Measurements from ENCODE around the gene SCN8A.

SCN8A gene

DNA sequence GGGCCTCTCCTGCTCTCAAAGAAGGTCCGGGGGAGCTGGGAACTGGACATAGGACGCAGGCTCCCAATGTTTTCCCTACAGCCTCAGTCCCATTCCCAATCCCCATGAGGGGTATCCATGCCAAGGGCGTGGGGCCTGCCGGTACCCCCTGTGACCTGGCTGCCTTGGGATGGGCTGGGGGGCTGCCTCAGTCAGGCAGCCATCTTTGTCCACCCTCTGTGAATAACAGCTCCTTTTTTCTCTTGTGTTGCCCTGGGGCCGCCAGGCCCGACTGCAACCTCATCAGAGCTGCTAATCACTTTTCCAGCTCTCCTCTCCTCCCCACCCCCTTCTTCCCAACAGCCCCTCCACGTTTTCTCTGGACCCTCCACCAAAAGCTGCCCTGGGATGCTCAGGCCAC is 246.3 kb downstream of the SCN8A start:
- DNase-seq, result no peak

DNA sequence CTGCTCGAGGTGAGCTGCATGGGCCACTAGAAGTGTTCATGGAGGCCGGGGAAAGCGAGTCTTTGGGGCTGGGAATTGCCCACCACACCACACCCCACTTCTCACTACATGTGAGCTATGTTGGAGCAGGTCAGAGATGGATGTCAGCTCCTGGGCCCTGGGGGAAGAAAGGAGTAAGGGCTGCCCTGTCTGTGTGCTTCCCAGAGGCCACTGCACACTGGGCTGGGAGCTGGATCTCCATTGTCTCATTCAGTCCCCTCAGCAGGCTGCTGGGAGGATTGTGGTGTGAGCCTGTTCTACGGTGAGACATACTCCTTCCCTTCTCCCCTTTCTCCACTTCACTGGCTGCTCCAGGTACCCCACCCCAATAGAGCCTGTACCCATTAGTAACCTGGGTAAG is 247.0 kb downstream of the SCN8A start:
- DNase-seq, result no peak

DNA sequence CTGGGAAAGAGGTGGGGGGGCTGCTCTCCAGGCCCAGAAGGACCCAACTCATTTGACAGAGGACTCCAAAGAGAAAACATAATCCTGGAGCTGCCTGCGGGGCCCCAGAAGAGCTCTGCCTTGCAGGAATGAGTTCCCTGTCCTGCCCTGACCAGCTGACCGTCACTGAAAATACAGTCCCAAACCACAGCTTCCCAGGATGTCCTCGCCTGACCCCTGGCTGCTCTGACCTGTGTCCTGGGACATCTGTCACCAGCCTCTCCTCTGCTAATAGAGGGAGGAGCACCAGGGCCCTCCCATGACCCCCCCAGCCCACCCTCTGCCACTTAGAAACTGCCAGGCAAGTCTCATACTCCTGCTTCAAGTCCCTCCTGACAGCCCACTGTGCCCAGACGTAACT is 247.7 kb downstream of the SCN8A start:
- no peak for DNase-seq

DNA sequence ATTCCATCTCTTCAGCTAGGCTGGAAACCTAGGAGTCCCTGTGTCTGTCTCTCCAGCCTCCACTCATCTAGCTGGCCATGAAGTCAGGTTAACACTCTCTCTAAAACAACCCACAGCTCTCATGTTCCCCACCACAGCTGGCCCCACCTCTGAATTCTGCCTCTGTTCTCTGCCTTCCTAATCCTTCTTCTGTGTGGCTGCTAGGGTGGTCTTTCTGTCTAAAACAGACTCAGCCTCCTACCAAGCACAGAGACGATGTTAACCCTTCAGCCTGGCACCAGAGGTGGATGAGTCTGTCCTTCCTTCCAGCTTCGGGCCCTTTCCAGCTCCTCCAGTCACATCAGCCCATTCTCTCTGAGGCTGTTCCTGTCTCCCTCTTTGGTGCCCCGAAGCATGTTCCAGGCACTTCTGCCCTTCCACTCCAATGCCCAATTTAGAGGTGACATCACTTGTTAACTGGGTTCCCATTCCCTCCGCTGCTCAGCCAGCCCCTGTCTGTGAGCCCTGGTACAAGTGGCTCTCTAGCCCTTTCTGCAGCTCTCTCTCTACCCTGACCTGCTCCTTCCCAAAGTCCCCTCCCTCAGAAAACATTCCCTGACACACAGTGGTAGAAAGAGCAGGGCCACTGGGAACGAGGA is 248.4 kb downstream of the SCN8A start:
- DNase-seq, result no peak

DNA sequence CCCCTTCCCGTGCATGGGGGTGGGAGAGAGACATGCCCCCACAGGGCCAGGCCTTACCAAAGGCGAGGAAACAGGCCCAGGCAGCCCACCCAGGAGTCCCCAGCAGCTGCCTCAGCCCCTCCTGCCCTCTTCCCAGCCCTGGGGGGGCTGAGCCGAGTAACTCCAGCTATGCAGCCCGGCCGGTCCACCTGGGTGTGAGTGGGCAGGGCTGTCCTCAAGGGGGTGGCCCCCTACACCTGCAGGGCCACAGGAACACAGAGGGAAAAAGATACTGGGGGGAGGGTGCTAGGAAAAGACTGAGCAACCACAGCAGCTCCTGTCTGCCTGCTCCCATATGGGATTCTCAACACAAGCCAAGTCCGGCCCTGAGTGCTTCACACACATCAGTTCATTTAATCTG is 249.9 kb downstream of the SCN8A start:
- no peak for DNase-seq

DNA sequence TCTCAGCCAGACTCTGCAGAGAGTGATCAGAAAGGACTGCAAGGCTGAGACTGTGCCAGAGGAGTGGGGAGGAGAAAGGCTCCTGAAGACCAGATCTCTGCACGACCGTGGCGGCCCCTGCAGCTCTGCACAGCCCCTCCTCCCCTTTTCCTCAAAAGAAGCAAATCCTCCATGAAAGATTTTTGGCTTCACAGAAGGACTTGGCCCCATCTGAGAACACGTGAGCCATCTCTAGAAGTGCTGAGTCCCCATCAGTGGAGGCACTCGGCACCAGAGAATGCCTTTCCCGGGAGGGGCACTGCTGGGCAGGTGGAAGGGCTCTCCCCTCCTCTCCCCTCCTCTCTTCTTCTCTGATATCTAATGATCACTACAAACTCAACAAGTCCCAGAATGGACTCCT is 250.7 kb downstream of the SCN8A start:
- DNase-seq, result no peak

DNA sequence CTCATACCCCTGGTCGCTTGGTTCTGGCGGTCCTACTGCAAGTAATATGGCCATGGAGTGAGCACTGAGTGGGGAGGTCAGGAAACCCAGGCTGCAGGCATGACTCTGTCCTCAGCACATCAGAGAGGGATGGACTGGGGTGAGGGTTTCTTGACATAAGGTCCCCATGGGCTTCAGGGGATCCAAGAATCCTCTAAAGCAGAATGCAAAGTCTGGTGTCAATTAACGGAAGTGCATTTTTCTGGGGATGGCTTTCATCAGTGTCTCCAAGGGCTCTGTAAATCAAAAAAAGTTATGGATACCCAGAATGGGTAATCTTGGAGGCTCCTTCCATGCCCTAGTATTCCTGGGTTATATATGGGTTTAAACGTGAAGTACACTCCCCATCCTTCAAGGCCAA is 253.8 kb downstream of the SCN8A start:
- DNase-seq, result no peak

DNA sequence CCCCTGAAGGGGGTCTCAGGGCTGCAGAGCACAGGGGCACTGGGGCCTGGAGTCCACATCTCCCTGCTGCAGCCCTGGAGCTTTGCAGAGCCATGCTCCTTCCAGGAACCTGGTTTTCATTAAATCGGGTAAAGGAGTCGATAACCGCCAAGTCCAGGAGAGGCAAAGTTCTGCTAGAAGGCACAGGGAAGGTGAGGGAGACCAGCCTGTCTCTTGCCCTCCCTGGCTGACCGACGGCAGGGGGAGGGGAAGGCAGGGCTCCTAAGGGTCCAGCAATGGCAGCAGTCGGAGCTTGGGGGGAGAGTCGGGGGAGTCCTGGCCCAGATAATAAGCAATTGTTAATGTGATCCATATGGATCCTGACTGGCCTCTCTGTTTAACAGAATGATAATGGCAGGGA is 254.4 kb downstream of the SCN8A start:
- DNase-seq, result no peak

DNA sequence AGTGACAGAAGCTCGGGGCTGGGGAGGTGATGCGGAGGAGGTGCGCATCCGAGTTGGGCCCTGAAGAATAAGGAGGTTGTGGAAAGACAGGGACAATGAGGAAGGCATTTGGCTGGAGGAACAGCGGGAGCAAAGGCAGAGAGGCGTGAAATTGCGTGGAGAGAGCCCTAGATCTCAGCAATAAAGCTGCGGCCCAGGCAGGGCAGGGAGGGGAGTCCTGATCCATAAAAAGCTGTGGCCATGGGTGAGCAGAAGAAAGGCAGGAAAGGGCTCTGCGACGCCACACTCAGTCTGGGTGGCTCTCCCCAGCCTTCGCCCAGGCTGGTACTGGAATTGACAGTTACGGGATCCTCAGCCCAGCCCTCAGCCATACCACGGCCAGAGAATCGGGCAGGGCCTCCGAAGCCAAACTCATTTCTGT is 255.2 kb downstream of the SCN8A start:
- no peak for DNase-seq

DNA sequence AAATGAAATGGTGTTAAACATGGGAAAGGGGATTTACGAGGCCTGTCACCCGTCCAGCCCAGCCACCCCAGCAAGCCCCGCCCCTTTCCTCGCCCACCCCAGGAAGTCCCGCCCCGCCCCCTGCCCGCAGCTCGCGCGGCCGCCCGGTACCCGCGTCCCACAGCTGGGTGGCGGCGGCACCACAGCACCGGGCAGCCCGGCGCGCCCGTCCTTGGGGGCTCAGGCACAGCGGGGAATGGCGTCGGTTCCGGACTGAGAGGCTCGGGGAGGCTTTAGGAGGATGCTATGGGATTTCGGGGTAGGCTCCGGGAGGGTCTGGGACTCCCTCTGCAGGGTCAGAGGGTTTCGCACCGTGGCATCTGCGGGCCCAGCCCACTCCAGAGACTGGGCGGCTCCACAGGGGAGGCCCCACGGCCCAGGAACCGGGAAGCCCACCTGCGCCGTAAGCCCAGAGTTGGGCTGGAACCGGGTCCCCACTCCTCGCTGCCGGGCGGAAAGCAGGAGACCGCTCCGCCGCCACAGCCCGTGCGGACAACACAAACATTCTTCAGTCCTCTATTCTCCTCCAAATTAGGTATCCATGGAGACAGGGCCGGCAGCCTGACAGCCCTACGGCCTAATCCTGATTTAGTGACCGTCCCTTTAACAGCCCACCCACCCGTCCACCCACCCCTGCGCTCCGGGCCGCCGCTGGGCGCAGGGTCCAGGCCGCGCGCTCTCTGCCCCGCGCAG is 256.0 kb downstream of the SCN8A start:
- peak; percentile 18 for DNase-seq

DNA sequence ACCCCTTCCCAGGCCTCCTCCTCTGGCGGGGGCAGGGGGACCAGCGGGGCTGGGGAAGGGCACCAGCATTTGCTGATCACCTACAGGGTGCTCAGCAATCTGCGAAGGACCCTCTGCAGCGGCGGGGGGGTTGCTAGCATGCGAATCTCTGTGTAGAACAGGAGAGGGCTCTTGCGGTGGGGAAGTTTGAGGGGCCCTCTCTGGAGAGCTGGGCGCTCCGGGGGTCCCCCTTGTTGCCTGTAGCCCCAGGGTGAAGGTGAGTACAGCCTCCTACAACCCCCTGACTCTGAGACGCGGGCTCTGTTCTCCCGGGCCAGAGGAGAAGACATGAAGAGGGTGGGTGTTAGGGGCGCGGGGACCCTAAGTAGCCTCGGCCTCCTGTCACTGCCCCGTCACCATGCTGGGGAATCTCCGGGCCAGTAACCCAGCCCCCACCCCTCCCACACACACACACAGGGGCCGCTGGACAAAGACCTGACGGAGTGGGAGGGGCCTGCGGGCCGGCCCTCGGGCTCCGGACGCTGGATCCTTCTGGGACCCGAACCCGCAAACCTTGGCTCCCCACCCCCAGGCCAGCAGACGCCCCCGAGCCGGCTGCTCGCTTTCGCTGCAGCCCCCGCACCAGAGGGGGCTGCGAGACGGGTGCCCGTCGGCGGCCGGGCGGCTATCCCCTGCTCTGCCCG is 256.8 kb downstream of the SCN8A start:
- no peak for DNase-seq

DNA sequence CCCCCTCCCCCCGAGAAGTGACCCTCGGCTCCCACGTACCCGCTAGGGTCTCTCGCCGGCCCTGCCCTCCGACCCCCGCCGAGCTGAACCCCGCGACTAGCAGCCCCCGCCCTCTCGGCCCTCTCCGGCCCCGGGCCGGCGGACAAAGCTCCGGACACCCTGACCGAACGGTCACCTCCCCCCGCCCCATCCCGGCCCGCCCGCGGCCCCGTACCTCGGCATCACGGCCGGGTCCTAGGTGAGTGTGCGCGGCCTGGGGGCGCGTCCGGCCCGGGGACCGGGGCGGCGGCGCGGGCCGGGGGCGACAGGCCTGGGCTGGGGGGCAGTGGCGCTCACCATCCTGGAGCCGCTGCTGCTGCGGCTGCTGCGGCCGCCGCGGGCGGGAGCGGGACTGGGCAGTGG is 257.3 kb downstream of the SCN8A start, which contains the start of gene FIGNL2:
TSS of gene FIGNL2 (minus strand) at position 393 of the 402 bp plus-strand sequence. CDS start 26,305 bp downstream, outside the sequence.
- DNase-seq, result no peak

DNA sequence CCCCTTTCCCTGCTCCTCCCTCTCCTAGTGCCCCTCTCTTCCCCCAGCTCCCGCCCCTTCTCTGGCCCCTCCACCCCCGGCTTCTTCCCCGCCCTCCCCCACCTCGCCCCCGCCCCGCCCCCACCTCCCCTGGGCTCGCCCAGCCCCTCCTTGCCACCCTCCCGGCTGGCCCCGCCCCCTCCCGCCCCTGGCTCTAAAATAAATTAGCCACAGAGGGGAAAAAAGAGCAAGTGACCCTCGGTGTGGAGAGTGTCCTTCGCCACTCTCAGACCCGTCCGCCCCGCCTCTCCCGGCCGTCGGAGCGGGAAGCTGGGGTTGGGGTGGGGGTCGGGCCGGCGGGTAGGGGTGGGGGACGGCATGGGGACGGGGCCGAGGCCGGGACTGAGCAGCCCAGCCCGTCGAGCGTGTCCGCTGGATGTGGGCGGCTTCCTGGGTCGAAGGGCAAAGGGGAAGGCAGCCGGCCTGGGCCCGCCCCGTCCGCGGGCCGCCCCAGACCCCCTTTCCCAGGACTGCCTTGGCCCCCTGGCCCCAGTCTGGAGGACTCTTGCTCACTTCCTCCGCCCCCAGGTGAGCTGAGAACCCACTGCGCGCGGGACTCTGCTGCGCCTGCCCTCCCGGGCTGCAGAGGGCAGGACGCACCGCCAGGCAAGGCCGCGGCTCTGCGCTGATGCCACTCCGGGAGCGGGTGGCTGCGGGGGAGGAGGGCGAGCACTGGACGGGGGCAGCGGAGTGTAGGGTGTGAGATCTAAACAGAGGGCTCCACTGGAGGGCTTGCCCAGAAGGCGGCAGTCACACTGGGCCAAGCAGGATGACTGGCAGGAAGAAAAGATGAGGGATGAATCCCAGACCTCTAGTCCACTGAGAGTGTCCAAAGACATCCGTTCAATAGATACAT is 258.1 kb downstream of the SCN8A start:
- no peak for DNase-seq

DNA sequence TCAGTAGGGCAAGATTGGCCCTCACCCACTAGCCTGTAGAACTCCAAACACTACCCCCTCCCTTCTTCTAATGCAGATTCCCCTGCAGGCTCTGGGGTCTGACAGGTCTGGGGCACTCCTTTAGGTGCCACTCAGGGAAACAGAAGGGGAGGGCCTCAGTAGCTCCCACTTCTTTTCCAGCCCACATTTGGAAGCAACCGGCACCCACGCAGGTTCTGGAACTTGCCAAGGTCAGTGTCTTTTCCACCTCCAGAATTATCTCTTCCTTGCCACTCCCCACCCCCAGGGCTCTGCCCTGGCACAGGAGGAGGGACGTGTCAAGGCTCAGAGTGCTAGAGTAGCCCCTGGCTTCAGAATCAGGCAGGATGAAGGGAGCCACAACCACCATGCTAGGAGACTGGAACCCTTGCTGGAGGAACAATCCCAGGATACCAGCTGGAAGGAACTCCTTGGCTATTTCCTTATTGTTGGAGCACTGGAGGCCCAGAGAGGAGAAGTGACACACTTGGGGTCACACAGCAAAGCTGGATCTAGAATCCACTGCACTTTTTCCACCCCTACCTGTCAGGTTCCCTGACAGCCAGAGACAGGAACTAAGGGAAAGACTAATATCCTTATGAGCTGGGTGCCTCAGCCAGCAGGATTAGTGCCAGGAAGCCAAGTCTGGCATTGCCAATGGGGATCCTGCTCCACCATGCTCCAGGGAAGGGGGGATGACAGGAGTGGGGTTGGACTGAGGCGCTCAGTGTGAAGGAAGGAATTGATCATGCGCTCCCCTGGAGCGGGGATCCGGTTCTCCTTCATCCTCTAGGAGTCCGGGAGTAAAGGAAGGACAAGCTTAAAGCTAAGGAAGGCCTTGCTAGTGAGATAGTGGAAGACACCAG is 259.3 kb downstream of the SCN8A start:
- DNase-seq, result no peak

DNA sequence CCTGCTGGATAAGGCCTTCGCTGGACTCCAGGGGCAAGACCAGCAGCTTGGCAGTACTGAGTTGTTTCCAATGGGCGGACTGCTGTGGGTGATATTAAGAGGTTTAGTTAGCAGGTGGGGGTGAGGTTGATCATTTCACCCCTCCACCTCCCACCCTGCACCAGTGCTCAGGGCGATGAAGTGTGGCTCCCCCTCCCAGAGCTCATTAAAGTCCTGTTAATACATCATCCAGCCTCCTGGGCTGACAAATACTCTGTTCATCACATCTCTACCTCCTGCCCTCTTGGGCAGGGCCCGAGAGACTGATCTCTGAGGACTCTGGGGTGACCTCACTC is 259.9 kb downstream of the SCN8A start:
- no peak for DNase-seq

DNA sequence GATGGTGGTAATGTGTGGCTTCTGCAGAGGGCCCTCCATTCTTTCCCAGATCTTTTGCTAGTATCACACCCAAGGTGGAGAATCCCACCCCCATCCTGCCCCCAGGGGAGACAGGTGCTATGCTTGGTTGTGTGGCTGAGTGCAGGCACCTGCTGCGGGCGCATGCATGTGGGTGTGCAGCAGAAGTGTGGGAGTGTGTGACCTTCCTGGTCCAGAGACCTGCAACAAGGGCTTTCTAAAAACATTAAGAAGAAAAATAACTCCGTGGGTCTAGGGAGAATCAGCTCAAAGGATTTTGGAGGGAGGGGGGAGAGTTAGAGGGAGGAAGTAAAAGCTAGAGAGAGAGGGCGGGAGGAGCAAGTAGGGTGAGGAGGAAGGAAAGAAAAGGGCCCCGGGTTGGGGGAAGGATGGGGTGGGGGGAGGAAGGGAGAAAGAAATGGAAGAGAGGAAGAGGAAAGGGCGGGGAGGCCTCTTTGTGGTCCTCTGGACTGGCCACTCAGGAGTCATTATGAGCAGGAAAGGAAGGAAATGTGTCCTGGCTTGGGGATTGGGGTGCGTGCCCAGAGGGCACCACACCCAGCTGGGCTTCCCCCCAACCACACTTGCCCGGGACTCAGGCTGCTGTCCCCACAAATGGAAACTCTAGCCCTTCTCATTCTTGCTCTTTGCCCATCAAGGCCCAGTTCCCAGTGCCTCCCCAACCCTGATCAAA is 260.5 kb downstream of the SCN8A start:
- DNase-seq, result no peak

DNA sequence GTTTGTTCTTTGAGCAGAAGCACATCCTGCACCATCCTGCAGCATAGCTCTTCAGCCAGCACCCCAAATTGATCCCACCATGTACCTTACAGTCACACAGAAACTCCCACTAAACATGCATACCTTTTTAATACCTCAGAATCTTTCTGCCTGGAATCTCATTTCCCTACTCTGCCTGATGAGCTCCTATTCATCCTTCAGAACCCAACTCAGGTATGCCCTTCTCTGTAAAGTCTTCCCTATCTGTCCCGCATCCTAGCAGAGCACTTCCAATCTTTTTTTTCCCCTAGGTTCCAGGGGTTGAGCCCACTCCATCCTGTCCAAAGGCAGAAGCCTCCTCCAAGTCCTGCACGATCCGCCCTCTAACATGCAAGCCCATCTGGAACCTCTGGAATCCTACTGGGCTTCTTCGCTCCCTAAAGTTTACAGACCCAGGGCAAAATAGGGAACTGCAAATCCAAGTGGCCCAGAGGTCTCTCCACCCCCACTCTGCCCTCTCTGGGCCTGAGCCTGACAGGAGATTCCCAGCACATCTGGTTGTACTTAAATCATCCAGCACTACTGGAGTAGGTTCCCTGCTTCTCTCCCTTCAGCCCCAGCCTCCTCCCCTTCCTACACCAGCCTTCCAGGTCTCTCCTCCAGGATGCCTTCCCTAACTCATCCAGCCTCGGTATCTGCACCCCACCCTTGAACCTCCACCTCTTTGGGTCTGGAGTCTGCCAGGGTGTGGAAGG is 261.5 kb downstream of the SCN8A start:
- no peak for DNase-seq

DNA sequence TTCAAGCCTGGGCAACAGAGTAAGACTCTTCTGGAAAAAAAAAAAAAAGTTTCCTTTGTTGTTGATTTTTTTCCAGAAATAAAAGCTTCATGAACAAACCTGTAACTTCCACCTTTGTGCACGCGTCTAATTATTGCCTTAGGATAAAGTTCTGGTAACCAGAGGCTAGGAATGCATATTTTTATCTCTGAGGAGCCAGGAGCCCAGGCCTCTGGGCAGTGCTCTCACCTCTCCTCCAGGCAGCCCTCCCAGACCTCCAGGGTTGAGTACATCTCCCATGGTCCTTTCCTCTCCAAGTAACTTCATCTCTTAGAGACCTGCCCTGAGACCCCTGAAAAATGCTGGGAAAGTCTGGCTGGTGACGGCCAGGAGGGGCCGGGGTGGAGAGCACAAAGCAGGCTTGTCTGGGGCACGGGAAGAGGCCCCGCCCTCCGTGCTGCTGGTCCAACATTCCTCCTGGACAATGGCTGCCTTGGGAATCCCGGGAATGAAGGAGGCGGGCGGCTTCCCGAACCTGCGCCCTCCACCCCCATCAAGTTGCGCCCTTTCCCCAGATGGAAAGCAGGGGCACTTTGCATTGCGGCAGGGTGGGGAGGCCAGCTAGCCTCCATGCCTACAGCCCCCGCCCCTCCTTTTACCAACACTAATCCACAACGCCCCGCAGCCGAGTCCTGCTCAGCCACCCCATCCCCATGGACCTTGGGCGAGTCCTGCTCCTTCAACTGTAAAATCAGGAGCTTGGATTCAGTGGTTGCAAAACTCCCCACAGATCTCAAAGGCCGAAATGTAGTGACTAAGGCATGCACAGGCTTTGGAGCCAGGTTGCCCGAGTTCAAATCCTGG is 264.8 kb downstream of the SCN8A start:
- DNase-seq, result no peak

DNA sequence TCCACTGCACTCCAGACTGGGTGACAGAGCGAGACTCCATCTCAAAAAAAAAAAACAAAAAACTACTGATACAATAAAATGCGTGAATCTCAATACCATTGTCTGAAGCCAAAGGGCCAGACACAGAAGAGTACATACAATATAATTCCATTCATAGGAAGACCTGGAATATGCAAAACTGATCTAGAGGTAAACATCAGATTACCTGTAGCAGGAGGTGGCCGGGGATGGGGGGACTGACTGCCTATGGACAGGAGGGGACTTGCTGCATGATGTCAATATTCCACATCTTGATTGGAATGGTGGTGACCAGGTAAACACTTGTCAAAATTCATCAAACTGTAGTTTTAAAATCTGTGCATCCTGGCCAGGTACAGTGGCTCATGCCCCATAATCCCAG is 270.0 kb downstream of the SCN8A start:
- no peak for DNase-seq

Measured in activated effector memory CD4-positive, alpha-beta T cell treated with Interleukin-2 at 50 U/mL for 16 hours (primary cell).